ENCODE measurements around the gene KLK1. TPM values are rescaled to one million over a fixed set of nuclear protein-coding genes. Genes with fewer than 3 reads are reported as not detected.
A peak's percentile ranks its signal among the peaks of the same experiment; 100 is the strongest.

KLK1 gene
- total RNA-seq, 6 experiments from 2014 or later, result not detected

DNA sequence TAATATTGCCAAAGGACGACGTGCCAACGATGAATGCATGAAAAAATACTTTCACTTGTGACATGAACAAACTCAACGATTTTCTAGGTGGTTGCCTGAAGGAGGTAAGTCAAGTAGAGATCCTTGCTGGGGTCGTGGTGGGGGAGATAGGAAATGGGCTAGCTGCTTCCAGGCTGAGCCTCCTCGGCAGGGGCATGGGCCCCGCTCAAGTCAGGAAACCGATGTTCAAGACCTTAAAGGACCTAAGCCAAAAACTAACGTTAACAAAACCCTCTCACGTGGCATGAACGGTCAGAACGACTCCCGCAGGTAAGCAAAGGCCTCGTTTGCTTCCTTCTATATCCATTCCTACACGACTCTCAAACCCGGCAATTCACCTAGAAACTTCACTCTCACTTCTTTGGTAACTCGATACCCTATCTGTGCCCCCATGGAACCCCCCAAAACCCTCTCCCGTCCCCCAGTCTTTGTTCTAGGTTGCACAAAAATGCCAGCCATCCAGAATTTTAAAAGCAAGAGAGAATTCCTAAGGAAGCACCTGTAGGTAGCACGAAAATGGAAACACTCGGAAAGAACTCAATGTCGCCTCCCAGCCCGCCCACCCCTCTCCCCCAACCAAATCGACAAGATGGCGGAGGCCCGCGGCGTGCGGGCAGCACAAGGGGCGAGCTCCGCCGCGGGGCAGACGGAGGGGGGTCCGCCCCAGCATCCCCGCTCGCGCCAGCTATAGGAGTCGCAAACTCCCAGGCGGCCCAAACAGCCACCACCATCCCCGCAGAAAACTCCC lies 19.8 kb downstream of the KLK1 start:
- peak in 3 of 4 donors; percentile 1 to 3 (median 1) for ATAC-seq
- Histone ChIP-seq H3K4me1 (peaks cover 0 to 16% (median 0%) of the 10 kb centered on the region in 4 donors), H3K4me3 (peak overlapping the region; percentile 82 to 95 (median 90)), H3K36me3 (peaks cover 0 to 10% (median 0%) of the 10 kb centered on the region in 4 donors), H3K27me3 (no peaks in the 10 kb centered on the region), H3K9me3 (no peaks in the 10 kb centered on the region), H3K27ac (peak overlapping the region; percentile 97 to 100 (median 99))
- WGBS (ENCODE audit: insufficient coverage, low coverage, low lambda C conversion rate, missing lambda C conversion rate), result 2% methylated on average over 22 of the region's 40 CpGs
- no peak for DNase-seq
- no peak for TF ChIP-seq POLR2A (IDR thresholded peaks at IDR 0.05)
- TF ChIP-seq CTCF (IDR thresholded peaks at IDR 0.05), result no peak
- intact Hi-C loops (cut with DNase I), result no loop called here

DNA sequence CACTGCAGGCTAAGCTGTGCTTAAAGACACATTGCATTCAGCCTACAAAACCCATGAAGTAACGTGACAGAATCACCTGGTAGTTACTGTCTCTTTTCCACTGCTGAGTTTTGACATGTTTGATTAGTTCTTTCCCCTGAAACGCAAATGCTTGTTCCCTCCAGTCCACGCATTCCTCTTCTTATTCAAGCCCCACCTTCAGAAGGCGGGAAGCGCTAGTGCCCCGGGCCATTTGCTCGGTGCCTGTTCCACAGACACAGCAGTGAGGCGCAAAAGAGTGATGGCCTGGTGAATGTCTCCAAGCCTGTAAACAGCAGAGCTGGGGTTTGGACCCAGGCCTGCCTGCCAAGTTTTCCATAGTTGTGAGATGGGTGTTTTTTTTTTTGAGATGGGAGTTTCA lies 22.5 kb downstream of the KLK1 start:
- Histone ChIP-seq H3K36me3 (peaks cover 0 to 21% (median 5%) of the 10 kb centered on the region in 4 donors), H3K27ac (no peak overlapping the region), H3K4me1 (peaks cover 0 to 16% (median 0%) of the 10 kb centered on the region in 4 donors), H3K4me3 (no peak overlapping the region), H3K27me3 (no peaks in the 10 kb centered on the region), H3K9me3 (no peaks in the 10 kb centered on the region)
- ATAC-seq (no peak), DNase-seq (no peak)
- no peak for TF ChIP-seq POLR2A (IDR thresholded peaks at IDR 0.05)
- TF ChIP-seq CTCF (IDR thresholded peaks at IDR 0.05), result no peak
- 93% methylated on average over 6 of the region's 8 CpGs for WGBS (ENCODE audit: insufficient coverage, low coverage, low lambda C conversion rate, missing lambda C conversion rate)
- intact Hi-C loops (cut with DNase I), result no loop called here

- no peak for ATAC-seq
- no peak for DNase-seq
- no CpG with 5 or more reads among the region's 3 CpGs for WGBS (ENCODE audit: insufficient coverage, low coverage, low lambda C conversion rate, missing lambda C conversion rate)
These were observed 24.1 kb downstream of the KLK1 start for GRCh38 chr19:50799547-50799851.

GRCh38 chr19:50798659-50799546 lies 24.7 kb downstream of the KLK1 start:
- no CpG with 5 or more reads among the region's 21 CpGs for WGBS (ENCODE audit: insufficient coverage, low coverage, low lambda C conversion rate, missing lambda C conversion rate)
- intact Hi-C loops (cut with DNase I), result no loop called here

More at GRCh38 chr19:50799547-50799851, 24.1 kb downstream of the KLK1 start:
- Histone ChIP-seq H3K27ac (no peak overlapping the region), H3K9me3 (no peaks in the 10 kb centered on the region), H3K4me3 (no peak overlapping the region), H3K36me3 (peaks cover 0 to 21% (median 5%) of the 10 kb centered on the region in 4 donors), H3K27me3 (no peaks in the 10 kb centered on the region), H3K4me1 (peaks cover 0 to 12% (median 0%) of the 10 kb centered on the region in 4 donors)
- intact Hi-C loops (cut with DNase I), result no loop called here
- TF ChIP-seq CTCF (IDR thresholded peaks at IDR 0.05) (no peak), POLR2A (IDR thresholded peaks at IDR 0.05) (no peak)

More at GRCh38 chr19:50798659-50799546, 24.7 kb downstream of the KLK1 start:
- Histone ChIP-seq H3K4me3 (no peak overlapping the region), H3K4me1 (peaks cover 0 to 12% (median 0%) of the 10 kb centered on the region in 4 donors), H3K27me3 (no peaks in the 10 kb centered on the region), H3K27ac (no peak overlapping the region), H3K9me3 (no peaks in the 10 kb centered on the region), H3K36me3 (peaks cover 0 to 21% (median 5%) of the 10 kb centered on the region in 4 donors)
- no peak for DNase-seq
- ATAC-seq, result no peak
- TF ChIP-seq CTCF (IDR thresholded peaks at IDR 0.05), result no peak
- no peak for TF ChIP-seq POLR2A (IDR thresholded peaks at IDR 0.05)

Measured in right lobe of liver (tissue), 6 donors.